Karpas-422 (cell line): Measurements from ENCODE around the gene NKTR. TPM values are rescaled to one million over a fixed set of nuclear protein-coding genes. Genes with fewer than 3 reads are reported as not detected.

ENCODE experiments used
- DNase-seq: peaks from one replicate; pipeline ENCODE4 v3.0.0-alpha.2; 2015
- H2AFZ ChIP-seq: fragments of 200-600 bp; sonication (generic); 2 replicates; pipeline ENCODE4 v1.6.1; 2014; ENCODE audit warnings: antibody characterized with exemption, low read length, mixed read lengths
- H3K27ac ChIP-seq: fragments of 200-600 bp; sonication (generic); 2 replicates; pipeline ENCODE4 v1.5.1; 2014; ENCODE audit warnings: mild to moderate bottlenecking, low read length, moderate library complexity
- H3K27me3 ChIP-seq: fragments of 200-600 bp; sonication (generic); 2 replicates; pipeline ENCODE4 v1.6.1; 2014; ENCODE audit warnings: low read length, mixed read lengths
- H3K36me3 ChIP-seq: fragments of 200-600 bp; sonication (generic); 2 replicates; pipeline ENCODE4 v1.6.1; 2014; ENCODE audit warnings: low read length, mixed read lengths; ENCODE audit not compliant: insufficient read depth
- H3K4me1 ChIP-seq: fragments of 200-600 bp; sonication (generic); 2 replicates; pipeline ENCODE4 v1.6.1; 2014; ENCODE audit warnings: mild to moderate bottlenecking, low read length, mixed read lengths
- H3K4me2 ChIP-seq: fragments of 200-600 bp; sonication (generic); 2 replicates; pipeline ENCODE4 v1.6.1; 2014; ENCODE audit warnings: low read length, low read depth, mild to moderate bottlenecking; ENCODE audit not compliant: poor library complexity, severe bottlenecking
- H3K4me3 ChIP-seq: fragments of 200-600 bp; sonication (generic); 2 replicates; pipeline ENCODE4 v1.5.1; 2014; ENCODE audit warnings: mild to moderate bottlenecking, antibody characterized with exemption, low read length, mixed read lengths
- H3K79me2 ChIP-seq: fragments of 200-600 bp; sonication (generic); 2 replicates; pipeline ENCODE4 v1.6.1; 2014; ENCODE audit warnings: mild to moderate bottlenecking, low read length, mixed read lengths
- H3K9ac ChIP-seq: fragments of 200-600 bp; sonication (generic); 2 replicates; pipeline ENCODE4 v1.6.0; 2014; ENCODE audit warnings: low read length
- H3K9me2 ChIP-seq: fragments of 200-600 bp; sonication (generic), shearing (Covaris generic); replicated peaks from 2 replicates; pipeline ENCODE4 v1.6.0; 2014; ENCODE audit warnings: mild to moderate bottlenecking, low read length, moderate library complexity; ENCODE audit not compliant: insufficient read depth
- H3K9me3 ChIP-seq: fragments of 300-700, 200-600 bp; sonication (generic); 2 replicates; pipeline ENCODE4 v1.6.1; 2014; ENCODE audit warnings: low read length, mixed read lengths
- H4K20me1 ChIP-seq: fragments of 200-600 bp; sonication (generic); 2 replicates; pipeline ENCODE4 v1.6.1; 2014; ENCODE audit warnings: mild to moderate bottlenecking, antibody characterized with exemption, low read length, low read depth; ENCODE audit not compliant: insufficient read depth
- total RNA-seq: library from RNA; depleted of rRNA; stranded (reverse); fragments of >200 nt; shearing (Covaris generic); gene quantifications from 2 replicates; pipeline ENCODE4 v1.2.3, GENCODE V29; 2014; ENCODE audit warnings: low replicate concordance

The NKTR gene
- total RNA-seq, 1 experiment from 2014 or later: 178 TPM

DNA sequence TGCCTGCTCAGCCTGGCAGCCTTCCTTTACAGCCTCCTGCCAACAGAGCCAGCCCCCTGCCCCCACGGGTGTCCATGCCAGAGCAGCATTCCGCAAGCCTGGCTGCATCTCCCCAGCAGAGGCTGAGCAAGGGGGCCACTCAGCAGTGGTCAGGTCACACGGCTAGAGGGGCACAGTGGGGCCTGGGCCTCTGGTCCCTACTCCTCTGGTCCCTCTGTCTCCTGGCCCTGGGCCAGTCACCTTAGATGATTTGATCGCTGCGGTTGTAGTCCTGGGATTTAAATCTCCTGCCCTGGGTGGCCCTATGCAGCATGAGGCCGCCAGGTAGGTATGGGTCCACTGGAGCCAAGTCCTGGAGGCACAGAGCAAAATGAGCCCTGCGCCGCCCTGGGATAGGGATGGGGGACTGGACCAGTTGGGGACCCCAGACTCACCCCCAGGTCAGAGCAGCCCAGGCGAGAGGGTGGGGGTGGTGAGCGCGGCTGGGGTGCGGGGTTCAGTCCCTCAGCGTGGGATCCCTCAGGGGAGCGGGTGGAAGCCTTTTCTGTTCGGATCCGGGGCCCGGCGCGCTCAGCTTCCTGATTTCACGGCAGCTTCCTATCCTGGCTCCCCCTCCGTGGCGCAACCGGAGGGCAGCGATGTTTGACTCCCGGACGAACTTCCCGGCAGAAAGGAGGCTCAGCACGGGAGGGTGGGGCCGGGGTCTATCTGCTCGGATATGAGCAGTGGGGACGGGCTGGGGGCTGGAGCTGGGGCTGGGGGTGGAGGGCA lies 53.3 kb downstream of the NKTR start, which contains the start of gene ZBTB47:
Gene ZBTB47, plus strand, starts transcription at position 138 of the 771 bp plus-strand sequence. CDS start 4,659 bp downstream, outside the sequence.
- no peak for DNase-seq
- Histone ChIP-seq H3K9me2 (no peaks in the 10 kb centered on the region), H3K4me3 (no peak within 1 kb of the TSS), H3K27ac (peak within 1 kb of the TSS; percentile 77), H3K4me2 (peak within 1 kb of the TSS; percentile 40), H3K4me1 (peaks cover 32% of the 10 kb centered on the region), H3K9ac (peak within 1 kb of the TSS; percentile 12), H2AFZ (peak within 1 kb of the TSS; percentile 58; the same call in 1 of the 2 replicates), H3K36me3 (peaks cover 3% of the 10 kb centered on the region; the same call in 1 of the 2 replicates), H3K79me2 (no peaks in the 10 kb centered on the region), H3K9me3 (no peaks in the 10 kb centered on the region), H3K27me3 (no peaks in the 10 kb centered on the region), H4K20me1 (no peaks in the 10 kb centered on the region)

DNA sequence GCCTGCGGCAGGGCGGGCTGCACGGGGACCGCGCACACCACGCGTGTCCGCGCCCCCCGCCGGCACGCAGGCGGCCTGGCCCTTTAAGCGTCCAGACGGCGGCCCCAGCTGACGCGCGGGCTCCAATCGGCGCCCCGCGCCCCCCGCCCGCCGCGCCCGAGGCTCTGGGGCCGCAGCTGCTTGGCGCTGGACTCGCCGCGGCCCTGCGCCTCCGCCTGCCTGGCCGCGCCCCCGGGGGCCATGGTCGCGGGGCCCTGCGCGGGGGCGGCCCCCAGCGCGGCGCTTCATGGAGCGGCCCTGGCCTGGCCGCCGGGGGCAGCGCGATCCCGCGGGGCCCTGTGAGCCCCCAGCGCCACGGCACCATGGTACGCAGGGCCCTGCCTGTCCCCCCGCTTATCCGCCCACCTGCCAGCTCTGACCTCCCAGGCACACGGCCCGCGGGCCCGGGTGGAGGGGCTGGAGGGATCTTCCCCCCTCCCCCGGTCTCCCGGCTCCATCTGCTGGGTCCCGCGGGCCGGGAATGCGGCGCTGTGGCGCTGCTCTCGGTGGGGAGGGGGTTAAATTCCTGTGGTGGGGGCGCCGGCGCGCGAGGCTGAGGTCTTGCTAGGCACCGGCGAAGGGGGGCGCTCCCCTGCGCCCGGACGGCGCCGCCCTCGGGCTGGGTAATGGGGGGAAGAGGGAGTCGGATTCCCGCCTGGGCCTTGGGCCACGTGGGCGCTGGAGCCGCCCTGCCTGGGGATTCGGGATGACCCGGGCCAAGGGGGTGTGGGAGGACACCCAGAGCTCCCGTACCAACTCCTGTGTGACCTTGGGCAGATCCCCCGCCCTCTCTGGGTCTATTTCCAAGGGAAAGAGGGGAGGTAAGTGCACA lies 54.1 kb downstream of the NKTR start:
- no peak overlapping the region for H3K27ac ChIP-seq
- no peaks in the 10 kb centered on the region for H3K79me2 ChIP-seq
- no peak overlapping the region for H2AFZ ChIP-seq

DNA sequence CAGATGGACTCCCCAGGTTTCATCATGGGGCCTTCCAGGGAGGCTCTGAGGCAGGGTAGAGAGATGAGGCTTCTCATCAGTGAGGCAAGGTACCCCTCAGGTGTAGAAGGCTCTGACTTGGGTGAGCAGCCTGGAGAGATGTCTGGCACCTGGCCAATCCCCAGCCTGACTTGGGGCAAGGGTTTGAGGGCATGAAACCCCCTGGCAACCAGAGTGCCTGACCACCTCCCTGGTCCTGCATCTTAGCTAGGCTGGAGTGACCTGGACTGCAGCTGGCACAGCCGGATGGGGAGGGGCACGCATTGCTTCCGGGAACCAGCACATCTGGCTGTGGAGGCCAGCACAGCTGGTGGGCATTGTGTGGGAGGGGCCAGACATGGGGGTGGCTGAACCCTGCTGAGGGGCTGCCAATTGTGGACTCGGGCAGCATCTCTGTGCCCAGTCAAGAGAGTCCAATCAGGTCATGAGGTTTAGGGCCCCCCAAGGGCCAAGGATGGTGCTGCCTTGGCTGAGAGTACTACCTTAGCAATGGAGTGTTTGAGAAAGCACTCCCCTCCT lies 54.9 kb downstream of the NKTR start:
- Histone ChIP-seq H3K27me3 (no peaks in the 10 kb centered on the region), H3K4me2 (no peak overlapping the region), H3K9ac (no peak overlapping the region), H4K20me1 (no peaks in the 10 kb centered on the region), H2AFZ (no peak overlapping the region), H3K79me2 (no peaks in the 10 kb centered on the region), H3K9me2 (no peaks in the 10 kb centered on the region), H3K27ac (no peak overlapping the region), H3K9me3 (no peaks in the 10 kb centered on the region), H3K4me1 (peaks cover 31% of the 10 kb centered on the region), H3K36me3 (no peaks in the 10 kb centered on the region), H3K4me3 (no peak overlapping the region)
- DNase-seq: no peak

More for the DNA sequence above, 54.1 kb downstream of the NKTR start:
- H3K9ac ChIP-seq: no peak overlapping the region
- peaks cover 32% of the 10 kb centered on the region for H3K4me1 ChIP-seq
- no peak overlapping the region for H3K4me3 ChIP-seq
- DNase-seq: no peak
- no peaks in the 10 kb centered on the region for H3K9me3 ChIP-seq
- no peaks in the 10 kb centered on the region for H3K36me3 ChIP-seq
- no peaks in the 10 kb centered on the region for H4K20me1 ChIP-seq
- no peaks in the 10 kb centered on the region for H3K27me3 ChIP-seq
- no peaks in the 10 kb centered on the region for H3K9me2 ChIP-seq
- H3K4me2 ChIP-seq: no peak overlapping the region

DNA sequence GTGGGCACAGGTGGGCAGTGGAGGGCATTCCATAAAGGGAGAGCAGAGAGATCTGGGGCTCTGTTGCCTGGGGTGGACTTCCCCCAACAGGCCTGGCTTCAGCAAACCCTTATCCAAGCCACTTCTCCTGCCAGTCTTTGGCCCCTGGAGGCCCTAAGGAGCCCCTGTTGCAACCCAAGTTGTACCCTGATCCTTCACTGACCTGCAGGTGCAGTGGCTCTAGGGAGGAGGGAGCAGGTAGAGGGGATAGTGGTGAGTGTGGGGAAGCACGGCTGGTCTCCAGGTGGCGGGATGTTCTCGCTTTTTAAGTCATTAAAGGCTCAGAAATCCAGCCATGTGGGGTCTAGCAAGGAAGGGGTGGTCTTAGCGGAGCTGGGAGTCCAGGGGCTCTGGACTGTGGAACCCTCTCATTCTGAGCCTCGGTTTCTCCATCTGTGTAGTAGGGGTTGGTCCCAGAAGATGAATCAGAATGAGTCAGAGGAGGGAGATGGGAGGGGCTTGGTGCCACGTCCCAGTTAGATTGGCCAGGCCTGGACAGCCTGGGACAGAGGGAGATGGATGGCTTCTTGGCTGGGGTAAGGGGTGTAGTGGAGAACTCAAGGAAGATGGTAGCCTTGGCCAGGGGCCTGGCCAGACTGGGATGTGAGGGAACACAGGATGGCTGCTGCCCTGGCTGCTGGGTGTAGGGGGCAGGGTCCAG lies 55.6 kb downstream of the NKTR start:
- Histone ChIP-seq H3K79me2 (no peaks in the 10 kb centered on the region), H2AFZ (no peak overlapping the region), H3K4me1 (peaks cover 23% of the 10 kb centered on the region), H3K27me3 (no peaks in the 10 kb centered on the region), H3K27ac (no peak overlapping the region), H3K4me2 (no peak overlapping the region), H3K4me3 (no peak overlapping the region), H3K9me2 (no peaks in the 10 kb centered on the region), H3K9ac (no peak overlapping the region), H3K36me3 (no peaks in the 10 kb centered on the region), H4K20me1 (no peaks in the 10 kb centered on the region), H3K9me3 (no peaks in the 10 kb centered on the region)
- no peak for DNase-seq

DNA sequence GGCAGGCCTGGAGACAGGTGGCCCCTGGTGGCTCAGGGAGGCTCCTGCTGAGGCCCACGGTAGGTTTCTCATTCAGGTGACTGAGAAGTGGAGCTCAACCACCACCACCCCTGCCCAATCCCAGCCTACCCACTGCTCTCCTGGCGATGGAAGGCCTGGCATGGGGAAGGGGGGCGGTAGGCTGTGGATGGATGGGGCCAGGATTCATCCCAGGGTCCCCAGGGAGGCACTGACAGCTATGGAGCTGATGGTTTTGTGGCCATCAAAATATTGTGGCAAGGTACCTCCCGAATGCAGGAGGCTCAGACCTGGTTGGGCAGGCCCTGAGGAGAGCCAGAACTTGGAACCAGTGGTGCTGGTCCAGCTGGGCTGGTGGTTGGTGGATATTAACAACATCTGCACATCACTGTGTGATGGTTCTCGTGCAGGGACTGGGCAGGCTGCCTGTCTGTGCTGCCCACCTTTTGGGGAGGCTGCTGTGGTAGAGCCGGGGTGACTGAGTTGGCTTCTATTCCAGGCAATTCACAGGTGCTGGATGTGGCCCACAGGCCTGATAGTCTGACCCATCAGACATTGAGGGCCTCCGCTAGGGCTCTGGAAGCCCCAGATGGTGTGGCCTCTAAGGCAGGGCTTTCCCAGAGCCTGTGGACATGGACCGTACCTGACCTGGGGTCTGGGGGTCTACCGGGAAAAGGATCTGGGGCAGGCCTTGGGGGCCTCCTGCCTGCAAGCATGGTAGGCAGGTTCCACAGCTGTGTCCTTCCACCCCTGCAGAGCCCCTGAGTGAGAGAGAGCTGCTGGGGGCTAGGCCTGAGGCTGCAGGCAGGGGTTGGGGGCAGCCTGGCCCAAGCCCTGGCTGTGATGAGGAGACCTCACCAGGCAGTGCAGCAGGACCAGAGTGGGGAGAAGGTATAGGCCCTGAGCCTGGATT lies 56.5 kb downstream of the NKTR start:
- Histone ChIP-seq H2AFZ (no peak overlapping the region), H3K9me3 (no peaks in the 10 kb centered on the region), H3K27ac (no peak overlapping the region), H3K79me2 (no peaks in the 10 kb centered on the region), H3K4me2 (no peak overlapping the region), H3K27me3 (no peaks in the 10 kb centered on the region), H3K9ac (no peak overlapping the region), H3K9me2 (no peaks in the 10 kb centered on the region), H3K36me3 (no peaks in the 10 kb centered on the region), H3K4me3 (no peak overlapping the region), H4K20me1 (no peaks in the 10 kb centered on the region), H3K4me1 (peaks cover 15% of the 10 kb centered on the region)
- no peak for DNase-seq

DNA sequence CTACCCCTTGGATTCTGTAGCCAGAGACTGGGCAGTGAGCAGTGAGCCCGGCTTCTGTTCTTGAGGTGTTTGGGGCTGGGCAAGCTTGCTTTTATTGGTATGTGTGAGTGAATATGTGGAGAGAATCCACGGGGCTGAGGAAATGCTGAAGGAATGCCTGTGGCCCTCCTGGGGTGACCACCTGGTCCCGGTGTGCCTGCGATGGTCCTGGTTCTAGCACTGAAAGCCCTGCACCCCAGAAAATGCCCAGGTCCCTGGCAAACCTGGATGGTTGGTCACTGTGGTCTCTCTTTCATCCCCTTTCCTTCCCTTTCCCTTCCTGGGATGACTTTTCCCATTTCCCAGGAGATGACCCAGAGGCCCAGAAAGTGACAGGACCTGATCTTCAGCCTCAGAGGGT lies 57.2 kb downstream of the NKTR start:
- H3K9me3 ChIP-seq: no peaks in the 10 kb centered on the region

GRCh38 chr3:42658091-42658770 lies 57.7 kb downstream of the NKTR start:
- peaks cover 4% of the 10 kb centered on the region for H3K4me1 ChIP-seq
- H3K27ac ChIP-seq: no peak overlapping the region
- H3K36me3 ChIP-seq: no peaks in the 10 kb centered on the region
- no peaks in the 10 kb centered on the region for H3K27me3 ChIP-seq
- no peak overlapping the region for H3K4me2 ChIP-seq
- DNase-seq: no peak
- no peak overlapping the region for H3K4me3 ChIP-seq
- no peaks in the 10 kb centered on the region for H4K20me1 ChIP-seq
- no peaks in the 10 kb centered on the region for H3K9me2 ChIP-seq
- H3K79me2 ChIP-seq: no peaks in the 10 kb centered on the region
- H2AFZ ChIP-seq: no peak overlapping the region
- H3K9me3 ChIP-seq: no peaks in the 10 kb centered on the region
- H3K9ac ChIP-seq: no peak overlapping the region

More for the DNA sequence above, 57.2 kb downstream of the NKTR start:
- Histone ChIP-seq H2AFZ (no peak overlapping the region), H4K20me1 (no peaks in the 10 kb centered on the region), H3K4me2 (no peak overlapping the region), H3K9ac (no peak overlapping the region), H3K9me2 (no peaks in the 10 kb centered on the region), H3K36me3 (no peaks in the 10 kb centered on the region), H3K79me2 (no peaks in the 10 kb centered on the region), H3K27me3 (no peaks in the 10 kb centered on the region), H3K4me1 (peaks cover 8% of the 10 kb centered on the region), H3K27ac (no peak overlapping the region), H3K4me3 (no peak overlapping the region)
- no peak for DNase-seq
